Measurements from ENCODE around the gene EPHB1.

EPHB1 gene

GRCh38 chr3:134850761-134851160, 55.7 kb downstream of the EPHB1 start:
- DNase-seq (ENCODE audit: low read depth in 2 of 2), result no peak

GRCh38 chr3:134852132-134852531, 57.1 kb downstream of the EPHB1 start:
- DNase-seq (ENCODE audit: low read depth in 2 of 2), result no peak

- DNase-seq (ENCODE audit: low read depth in 2 of 2), result no peak
Observed at GRCh38 chr3:134852893-134853351, 57.9 kb downstream of the EPHB1 start.

- no peak for DNase-seq (ENCODE audit: low read depth in 2 of 2)
Observed at GRCh38 chr3:134854254-134854653, 59.2 kb downstream of the EPHB1 start.

DNA sequence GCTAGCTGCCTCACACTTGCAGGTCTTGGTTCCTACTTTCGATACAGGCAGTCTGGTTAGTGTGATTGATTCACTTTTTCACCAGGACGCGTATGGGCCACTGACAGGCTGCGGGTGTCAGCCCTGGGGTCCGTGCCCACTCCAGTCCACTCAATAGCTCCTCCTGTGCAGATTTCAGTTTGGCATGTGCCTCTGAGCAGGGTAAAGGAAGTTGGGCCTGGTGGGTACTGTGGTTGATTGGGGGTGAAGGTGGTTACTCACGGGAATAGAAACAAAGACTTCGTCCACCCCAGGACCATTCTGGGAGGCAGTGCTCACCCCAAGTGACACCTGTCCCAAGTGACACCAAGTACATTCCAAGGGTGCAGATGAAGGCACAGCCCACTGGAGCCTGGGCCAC, 62.3 kb downstream of the EPHB1 start:
- DNase-seq (ENCODE audit: low read depth in 2 of 2), result no peak

- DNase-seq (ENCODE audit: low read depth in 2 of 2), result no peak
Observed at GRCh38 chr3:134857776-134858362, 62.8 kb downstream of the EPHB1 start.

- DNase-seq (ENCODE audit: low read depth in 2 of 2), result no peak
Observed at GRCh38 chr3:134858441-134859035, 63.5 kb downstream of the EPHB1 start.

- DNase-seq (ENCODE audit: low read depth in 2 of 2), result no peak
Observed at GRCh38 chr3:134859341-134859740, 64.3 kb downstream of the EPHB1 start.

- DNase-seq (ENCODE audit: low read depth in 2 of 2), result no peak
Observed at GRCh38 chr3:134860141-134860540, 65.1 kb downstream of the EPHB1 start.

- DNase-seq (ENCODE audit: low read depth in 2 of 2), result no peak
Observed at GRCh38 chr3:134863915-134864314, 68.9 kb downstream of the EPHB1 start.

GRCh38 chr3:134864636-134865035, 69.6 kb downstream of the EPHB1 start:
- DNase-seq (ENCODE audit: low read depth in 2 of 2), result no peak

- DNase-seq (ENCODE audit: low read depth in 2 of 2), result no peak
Observed at GRCh38 chr3:134867277-134867676, 72.2 kb downstream of the EPHB1 start.

- DNase-seq (ENCODE audit: low read depth in 2 of 2), result no peak
Observed at GRCh38 chr3:134869153-134869726, 74.2 kb downstream of the EPHB1 start.

- no peak for DNase-seq (ENCODE audit: low read depth in 2 of 2)
Observed at GRCh38 chr3:134871818-134872217, 76.8 kb downstream of the EPHB1 start.

GRCh38 chr3:134872440-134873388, 77.7 kb downstream of the EPHB1 start:
- no peak for DNase-seq (ENCODE audit: low read depth in 2 of 2)

DNA sequence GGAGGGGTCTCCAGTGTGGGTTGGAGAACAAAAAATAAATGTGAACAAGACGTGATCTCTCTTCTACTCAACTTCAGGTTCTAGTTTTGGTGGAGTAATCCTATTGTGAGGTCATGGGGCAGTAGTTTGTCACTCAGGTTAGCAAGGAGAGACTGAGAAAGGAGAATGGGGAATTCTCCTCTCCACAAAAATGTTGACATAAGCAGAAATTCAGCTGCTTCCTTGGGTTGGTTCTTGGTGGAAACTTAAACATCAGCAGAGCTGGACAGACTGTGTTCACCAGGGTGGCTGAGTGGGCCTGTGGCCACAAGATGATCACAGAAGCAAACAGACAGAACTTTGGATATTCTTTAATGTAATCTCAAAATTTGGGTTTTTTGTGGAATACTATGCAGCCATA, 78.7 kb downstream of the EPHB1 start:
- DNase-seq (ENCODE audit: low read depth in 2 of 2), result no peak

- DNase-seq (ENCODE audit: low read depth in 2 of 2), result no peak
Observed at GRCh38 chr3:134874737-134875413, 79.8 kb downstream of the EPHB1 start.

DNA sequence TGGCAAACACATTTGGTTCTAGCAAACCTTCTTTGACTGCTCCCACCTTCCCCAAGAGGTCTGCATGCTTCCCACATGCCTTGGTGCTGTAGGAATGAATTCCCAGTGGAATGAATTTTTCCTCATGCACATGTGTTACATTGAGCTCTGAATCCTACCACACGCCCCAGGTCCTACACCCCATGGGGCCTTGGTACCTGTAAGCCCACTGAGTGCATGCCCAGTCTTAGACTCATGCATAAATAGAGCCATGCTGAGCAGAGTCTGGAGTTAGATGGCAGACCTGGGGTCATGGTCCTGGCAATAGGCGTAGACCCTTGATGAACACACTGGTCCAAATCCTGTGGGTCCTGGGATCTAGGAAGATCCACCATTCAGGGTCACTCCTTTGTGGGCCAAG, 81.8 kb downstream of the EPHB1 start:
- DNase-seq (ENCODE audit: low read depth in 2 of 2), result no peak

GRCh38 chr3:134877788-134878187, 82.7 kb downstream of the EPHB1 start:
- DNase-seq (ENCODE audit: low read depth in 2 of 2), result no peak

DNA sequence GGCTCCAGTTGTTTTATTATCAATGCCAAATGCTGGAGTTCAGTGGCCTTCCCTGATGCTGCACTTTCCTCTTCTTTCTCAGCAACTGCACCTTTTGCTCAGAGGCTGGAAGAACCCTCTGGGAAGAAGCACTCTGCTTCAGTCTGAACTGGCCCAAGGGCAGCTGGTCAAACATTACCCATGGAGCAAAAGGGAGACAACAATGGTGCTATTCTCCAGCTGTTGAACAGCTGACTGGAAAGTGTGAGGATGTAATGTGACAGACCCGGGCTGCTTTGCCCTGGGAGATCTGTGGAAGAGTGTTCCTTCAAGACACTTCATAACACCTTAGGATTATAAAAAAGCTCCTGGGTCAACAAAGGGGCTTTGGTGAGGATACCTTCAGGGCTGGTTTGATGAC, 84.9 kb downstream of the EPHB1 start:
- DNase-seq (ENCODE audit: low read depth in 2 of 2), result no peak

- no peak for DNase-seq (ENCODE audit: low read depth in 2 of 2)
Observed at GRCh38 chr3:134880431-134880830, 85.4 kb downstream of the EPHB1 start.

DNA sequence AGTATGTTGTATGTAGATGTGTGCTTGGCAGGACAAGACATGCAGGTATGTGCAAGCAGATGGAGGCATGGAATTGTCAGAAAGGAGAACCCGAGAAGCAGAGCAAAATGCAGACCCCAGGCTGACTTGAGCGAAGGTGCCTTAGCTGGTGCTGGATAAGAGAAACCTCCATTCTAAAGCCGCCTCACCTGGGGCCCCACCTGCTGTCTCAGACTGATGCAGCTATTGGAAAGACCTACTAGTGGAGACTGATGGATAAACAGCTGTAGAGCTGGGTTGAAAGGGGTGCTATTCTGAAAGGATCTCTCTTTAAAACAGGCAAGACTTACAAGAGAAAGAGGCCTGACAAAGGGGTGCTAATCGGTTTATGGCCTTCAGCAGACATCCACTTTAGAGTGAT, 86.2 kb downstream of the EPHB1 start:
- no peak for DNase-seq (ENCODE audit: low read depth in 2 of 2)

All from stimulated activated CD8-positive, alpha-beta memory T cell treated with anti-CD3 and anti-CD28 coated beads, Interleukin-15, amount 100 ng/mL, for 48 hours (primary cell).